ENCODE data around the gene MEOX2.

The MEOX2 gene

GRCh38 chr7:15607529-15608210 lies 78.8 kb downstream of the MEOX2 start:
- DNase-seq: no peak

- no peak for DNase-seq
Observed at GRCh38 chr7:15606561-15606960, 79.9 kb downstream of the MEOX2 start.

GRCh38 chr7:15604166-15604565 lies 82.3 kb downstream of the MEOX2 start:
- no peak for DNase-seq

- DNase-seq: no peak
Observed at GRCh38 chr7:15603124-15603523, 83.4 kb downstream of the MEOX2 start.

GRCh38 chr7:15602236-15602635 lies 84.2 kb downstream of the MEOX2 start:
- no peak for DNase-seq

GRCh38 chr7:15601175-15601574 lies 85.3 kb downstream of the MEOX2 start:
- DNase-seq: no peak

GRCh38 chr7:15600298-15600697 lies 86.2 kb downstream of the MEOX2 start:
- no peak for DNase-seq

- DNase-seq: no peak
Observed at GRCh38 chr7:15594461-15594860, 92.0 kb downstream of the MEOX2 start.

- no peak for DNase-seq
Observed at GRCh38 chr7:15593382-15593781, 93.1 kb downstream of the MEOX2 start.

- DNase-seq: no peak
Observed at GRCh38 chr7:15586266-15586665, 100.2 kb downstream of the MEOX2 start.

- DNase-seq: no peak
Observed at GRCh38 chr7:15584575-15584974, 101.9 kb downstream of the MEOX2 start.

GRCh38 chr7:15582773-15583172 lies 103.7 kb downstream of the MEOX2 start:
- no peak for DNase-seq

- DNase-seq: no peak
Observed at GRCh38 chr7:15581352-15581951, 105.0 kb downstream of the MEOX2 start.

GRCh38 chr7:15580604-15581351 lies 105.7 kb downstream of the MEOX2 start:
- DNase-seq: no peak

GRCh38 chr7:15577600-15577999 lies 108.9 kb downstream of the MEOX2 start:
- no peak for DNase-seq

- no peak for DNase-seq
Observed at GRCh38 chr7:15571301-15571878, 115.1 kb downstream of the MEOX2 start.

GRCh38 chr7:15567652-15568051 lies 118.8 kb downstream of the MEOX2 start:
- no peak for DNase-seq

- DNase-seq: no peak
Observed at GRCh38 chr7:15567036-15567435, 119.4 kb downstream of the MEOX2 start.

GRCh38 chr7:15566476-15566875 lies 120.0 kb downstream of the MEOX2 start:
- no peak for DNase-seq

GRCh38 chr7:15561835-15562234 lies 124.6 kb downstream of the MEOX2 start, which contains the start of gene AGMO:
Gene AGMO, minus strand, starts transcription at chr7:15562015.
- DNase-seq: no peak
